ENCODE data around the gene C19orf47.

GRCh38 chr19:40367577-40368434, 19.6 kb upstream of the C19orf47 start:
- TF ChIP-seq CTCF (IDR thresholded peaks at IDR 0.05) = no peak
- no peak for TF ChIP-seq POLR2A (IDR thresholded peaks at IDR 0.05)
- TF ChIP-seq POLR2AphosphoS5 (IDR thresholded peaks at IDR 0.05) = no peak
- no peak for TF ChIP-seq EP300 (IDR thresholded peaks at IDR 0.05)
